Measurements from ENCODE around the gene ACKR4. TPM values are rescaled to one million over a fixed set of nuclear protein-coding genes. Genes with fewer than 3 reads are reported as not detected.
"Not testable (repeated sequence)": the region's sequence is repeated elsewhere in the genome, so short reads cannot be mapped to it uniquely, and the experiment has no call there.

Gene ACKR4
- total and polyA plus RNA-seq, 2 donors (not counting 3 experiments of a cell fraction or from before 2014, with no cell fraction given): 3.2 to 14.3 TPM

DNA sequence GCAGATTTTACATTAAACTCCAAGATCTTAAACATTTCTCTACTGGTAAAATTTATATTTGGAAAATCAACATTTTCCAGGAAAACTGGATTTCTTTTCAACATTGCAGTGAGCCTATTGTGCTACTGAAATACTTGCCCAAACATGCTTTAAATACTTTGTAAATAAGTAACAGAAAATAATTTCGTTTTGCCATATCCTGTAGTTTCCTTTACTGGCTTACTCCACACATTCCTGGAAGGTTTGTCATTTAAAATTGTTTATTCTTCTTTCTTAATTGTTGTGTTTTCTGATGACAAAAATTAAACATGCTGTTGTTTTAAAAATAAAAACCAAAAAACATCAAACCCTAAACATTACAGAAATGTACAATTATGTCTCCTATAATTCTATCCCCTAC lies 40.5 kb downstream of the ACKR4 start:
- ChIA-PET POLR2A (no interaction called here), CTCF (interaction anchor here (1.5 to 6.8 kb wide), 2 partner anchors 95 to 101 kb away, joined by 5 to 423 read pairs; no protein-coding TSS in a partner anchor)
- Histone ChIP-seq H3K9me1 (replicated peaks; ENCODE audit: control insufficient read depth, extremely low read depth, insufficient read depth, low read length) (no peaks in the 10 kb centered on the region), H2AFZ (ENCODE audit: low read depth, low read length) (no peak overlapping the region), H3K4me3 (replicated peaks in 1 of 3; ENCODE audit: insufficient read depth in 1 of 3, low read depth in 1 of 3, low read length in 3 of 3) (no peak overlapping the region), H3K36me3 (ENCODE audit: control insufficient read depth in 2 of 2, extremely low read depth in 1 of 2, insufficient read depth in 2 of 2, low read length in 2 of 2) (peaks cover 0 to 2% of the 10 kb centered on the region in 2 experiments), H4K20me1 (replicated peaks; ENCODE audit: control insufficient read depth, extremely low read depth, insufficient read depth, low read length) (no peaks in the 10 kb centered on the region), H3K9ac (replicated peaks; ENCODE audit: extremely low read depth, insufficient read depth, low read length) (peak overlapping the region; percentile 1), H3K4me2 (ENCODE audit: insufficient read depth, low read length) (peak overlapping the region; percentile 57), H3K9me3 (replicated peaks; ENCODE audit: control insufficient read depth, insufficient read depth, low read length) (no peaks in the 10 kb centered on the region), H3K4me1 (ENCODE audit: control insufficient read depth, extremely low read depth, insufficient read depth, low read length) (peaks cover 17% of the 10 kb centered on the region), H3K27me3 (ENCODE audit: control insufficient read depth in 2 of 2, insufficient read depth in 2 of 2, low read length in 2 of 2) (no peaks in the 10 kb centered on the region), H3K79me2 (ENCODE audit: control insufficient read depth, insufficient read depth, low read length) (no peaks in the 10 kb centered on the region), H3K27ac (ENCODE audit: insufficient read depth, low read depth, low read length) (peak overlapping the region; percentile 51)
- dilution Hi-C loops (cut with MboI; ENCODE audit: extremely low pct_ligation_motif_present, low sequenced_read_pairs): loop anchor here (25.0 kb wide), 1 partner anchor 100 kb away; no protein-coding TSS in a partner anchor
- TF ChIP-seq FOS (IDR thresholded peaks at IDR 0.05; ENCODE audit: borderline replicate concordance, insufficient read depth, low read length) (peak; percentile 9), POLR2A (IDR thresholded peaks at IDR 0.05; ENCODE audit: low read depth, low read length) (no peak)
- intact Hi-C loops (cut with micrococcal nuclease): no loop called here
- no peak for FAIRE-seq
- DNase-seq (ENCODE audit: low read depth, low spot score): peak; percentile 45
- no TSS peak for BruUV-seq (replicated peaks)

DNA sequence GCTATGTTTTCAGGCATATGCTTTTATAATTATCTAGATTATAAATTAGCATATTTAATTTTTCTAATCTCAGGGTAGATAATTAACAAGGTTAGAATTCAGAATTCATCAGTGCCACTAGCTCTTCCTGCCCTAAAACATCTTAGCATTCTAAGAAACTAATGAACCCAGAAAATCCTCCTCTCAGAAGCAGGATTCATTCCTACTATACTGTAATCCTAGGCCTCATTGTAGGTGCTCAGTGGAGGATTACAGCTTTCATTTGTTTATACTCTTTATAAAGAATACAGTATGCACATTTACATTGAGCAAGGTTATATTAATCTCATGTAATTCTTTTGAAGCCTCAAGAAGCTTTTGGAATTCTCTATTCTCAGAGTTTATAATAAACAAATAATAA lies 41.6 kb downstream of the ACKR4 start:
- FAIRE-seq: no peak
- BruUV-seq (replicated peaks): no TSS peak
- no peaks in the 10 kb centered on the region for H4K20me1 ChIP-seq (replicated peaks; ENCODE audit: control insufficient read depth, extremely low read depth, insufficient read depth, low read length)
- H3K4me3 ChIP-seq (replicated peaks in 1 of 3; ENCODE audit: insufficient read depth in 1 of 3, low read depth in 1 of 3, low read length in 3 of 3): no peak overlapping the region
- no peak overlapping the region for H2AFZ ChIP-seq (ENCODE audit: low read depth, low read length)
- DNase-seq (ENCODE audit: low read depth, low spot score): no peak
- no peaks in the 10 kb centered on the region for H3K79me2 ChIP-seq (ENCODE audit: control insufficient read depth, insufficient read depth, low read length)
- peaks cover 0 to 2% of the 10 kb centered on the region in 2 experiments for H3K36me3 ChIP-seq (ENCODE audit: control insufficient read depth in 2 of 2, extremely low read depth in 1 of 2, insufficient read depth in 2 of 2, low read length in 2 of 2)
- no peaks in the 10 kb centered on the region for H3K9me1 ChIP-seq (replicated peaks; ENCODE audit: control insufficient read depth, extremely low read depth, insufficient read depth, low read length)
- no peaks in the 10 kb centered on the region for H3K27me3 ChIP-seq (ENCODE audit: control insufficient read depth in 2 of 2, insufficient read depth in 2 of 2, low read length in 2 of 2)
- no peaks in the 10 kb centered on the region for H3K9me3 ChIP-seq (replicated peaks; ENCODE audit: control insufficient read depth, insufficient read depth, low read length)
- POLR2A ChIA-PET: no interaction called here
- no peak overlapping the region for H3K9ac ChIP-seq (replicated peaks; ENCODE audit: extremely low read depth, insufficient read depth, low read length)
- intact Hi-C loops (cut with micrococcal nuclease) (no loop called here), dilution Hi-C loops (cut with MboI; ENCODE audit: extremely low pct_ligation_motif_present, low sequenced_read_pairs) (loop anchor here (25.0 kb wide), 1 partner anchor 101 kb away; no protein-coding TSS in a partner anchor)
- no peak for TF ChIP-seq CTCF (IDR thresholded peaks at IDR 0.05; ENCODE audit: extremely low read depth in 1 of 2, insufficient read depth in 1 of 2, low read depth in 1 of 2, low read length in 2 of 2)
- no peak for TF ChIP-seq POLR2A (IDR thresholded peaks at IDR 0.05; ENCODE audit: low read depth, low read length)
- TF ChIP-seq FOS (IDR thresholded peaks at IDR 0.05; ENCODE audit: borderline replicate concordance, insufficient read depth, low read length): no peak
- TF ChIP-seq JUN (IDR thresholded peaks at IDR 0.05; ENCODE audit: borderline replicate concordance, insufficient read depth, insufficient read length, low read depth): no peak
- TF ChIP-seq MYC (IDR thresholded peaks at IDR 0.05; ENCODE audit: low read depth, low read length): no peak
- no peak for TF ChIP-seq GATA2 (IDR thresholded peaks at IDR 0.05; ENCODE audit: insufficient read depth, insufficient read length, low read depth, low read length)
- TF ChIP-seq MAX (IDR thresholded peaks at IDR 0.05; ENCODE audit: insufficient read depth, insufficient read length): no peak
- H3K27ac ChIP-seq (ENCODE audit: insufficient read depth, low read depth, low read length): no peak overlapping the region
- H3K4me1 ChIP-seq (ENCODE audit: control insufficient read depth, extremely low read depth, insufficient read depth, low read length): peaks cover 17% of the 10 kb centered on the region
- CTCF ChIA-PET: interaction anchor here (1.5 to 6.8 kb wide), 3 partner anchors 16 to 102 kb away, joined by 5 to 423 read pairs (median 6); no protein-coding TSS in a partner anchor
- no peak overlapping the region for H3K4me2 ChIP-seq (ENCODE audit: insufficient read depth, low read length)

GRCh38 chr3:132641427-132641826 lies 44.4 kb downstream of the ACKR4 start:
- intact Hi-C loops (cut with micrococcal nuclease); FAIRE-seq: not testable (repeated sequence)

More at GRCh38 chr3:132641427-132641826, 44.4 kb downstream of the ACKR4 start:
- H3K36me3 ChIP-seq (ENCODE audit: control insufficient read depth in 2 of 2, extremely low read depth in 1 of 2, insufficient read depth in 2 of 2, low read length in 2 of 2); H3K9me3 ChIP-seq (replicated peaks; ENCODE audit: control insufficient read depth, insufficient read depth, low read length); H3K4me2 ChIP-seq (ENCODE audit: insufficient read depth, low read length); BruUV-seq (replicated peaks); H3K79me2 ChIP-seq (ENCODE audit: control insufficient read depth, insufficient read depth, low read length); H2AFZ ChIP-seq (ENCODE audit: low read depth, low read length); DNase-seq (ENCODE audit: low read depth, low spot score); H3K4me3 ChIP-seq (replicated peaks in 1 of 3; ENCODE audit: insufficient read depth in 1 of 3, low read depth in 1 of 3, low read length in 3 of 3); H3K27ac ChIP-seq (ENCODE audit: insufficient read depth, low read depth, low read length); H3K27me3 ChIP-seq (ENCODE audit: control insufficient read depth in 2 of 2, insufficient read depth in 2 of 2, low read length in 2 of 2); H3K9me1 ChIP-seq (replicated peaks; ENCODE audit: control insufficient read depth, extremely low read depth, insufficient read depth, low read length); H4K20me1 ChIP-seq (replicated peaks; ENCODE audit: control insufficient read depth, extremely low read depth, insufficient read depth, low read length); H3K9ac ChIP-seq (replicated peaks; ENCODE audit: extremely low read depth, insufficient read depth, low read length); POLR2A ChIA-PET: not testable (repeated sequence)
- peaks cover 30% of the 10 kb centered on the region for H3K4me1 ChIP-seq (ENCODE audit: control insufficient read depth, extremely low read depth, insufficient read depth, low read length)
- CTCF ChIA-PET: interaction anchor here (1.0 to 6.8 kb wide), 15 partner anchors 11 to 152 kb away, joined by 3 to 423 read pairs (median 13); partner anchors contain the start of genes ACAD11, ACKR4 and UBA5
- dilution Hi-C loops (cut with MboI; ENCODE audit: extremely low pct_ligation_motif_present, low sequenced_read_pairs): loop anchor here (25.0 kb wide), 1 partner anchor 104 kb away; no protein-coding TSS in a partner anchor
